D721Med (cell line): Measurements from ENCODE around the gene DCTN2.

Experiments used
- DNase-seq: peaks from one replicate; pipeline ENCODE4 v3.0.0; 2011; ENCODE audit warnings: low spot score; ENCODE audit not compliant: insufficient read length
- FAIRE-seq: peaks from 2 replicates; lab custom pipeline; 2011; peaks lifted over from hg19 to GRCh38; lab: Jason Lieb, UNC
- CTCF ChIP-seq: IDR thresholded peaks from 2 replicates; pipeline ENCODE4 v1.5.1; 2012; ENCODE audit warnings: mild to moderate bottlenecking, control low read depth; ENCODE audit not compliant: insufficient read depth; ENCODE audit errors: missing control alignments

Gene DCTN2

GRCh38 chr12:57581802-57582201 is 34.8 kb upstream of the DCTN2 start:
- no peak for FAIRE-seq
- no peak for TF ChIP-seq CTCF
- no peak for DNase-seq

- no peak for FAIRE-seq
- no peak for DNase-seq
- no peak for TF ChIP-seq CTCF
Measured at GRCh38 chr12:57580466-57580795, 33.4 kb upstream of the DCTN2 start.

GRCh38 chr12:57579677-57580465 is 32.9 kb upstream of the DCTN2 start:
- no peak for TF ChIP-seq CTCF
- DNase-seq (no peak), FAIRE-seq (no peak)

GRCh38 chr12:57579011-57579410 is 32.0 kb upstream of the DCTN2 start:
- DNase-seq (no peak), FAIRE-seq (no peak)
- TF ChIP-seq CTCF, result no peak

- DNase-seq (no peak), FAIRE-seq (no peak)
- TF ChIP-seq CTCF, result no peak
Measured at GRCh38 chr12:57577981-57578758, 31.2 kb upstream of the DCTN2 start.

GRCh38 chr12:57576613-57577160 is 29.7 kb upstream of the DCTN2 start:
- FAIRE-seq, result no peak
- no peak for DNase-seq
- no peak for TF ChIP-seq CTCF
